NCI-H2196 (cell line): ENCODE results near the gene ENOX2.
"Not testable (repeated sequence)": the region's sequence is repeated elsewhere in the genome, so short reads cannot be mapped to it uniquely, and the experiment has no call there.

Experiments
- DNase-seq: peaks from one replicate; lab custom pipeline; 2025; ENCODE audit not compliant: unreplicated experiment; lab: John Stamatoyannopoulos, UW

Gene ENOX2

GRCh38 chrX:130828641-130829040 is 74.4 kb downstream of the ENOX2 start:
- DNase-seq, result no peak

GRCh38 chrX:130827648-130828047 is 75.4 kb downstream of the ENOX2 start:
- no peak for DNase-seq

- no peak for DNase-seq
These were observed 76.8 kb downstream of the ENOX2 start for GRCh38 chrX:130826249-130826648.

- no peak for DNase-seq
These were observed 77.5 kb downstream of the ENOX2 start for GRCh38 chrX:130825525-130825924.

- DNase-seq, result not testable (repeated sequence)
These were observed 83.6 kb downstream of the ENOX2 start for GRCh38 chrX:130819367-130819766.

GRCh38 chrX:130813932-130814331 is 89.1 kb downstream of the ENOX2 start:
- not testable (repeated sequence) for DNase-seq

- DNase-seq, result no peak
These were observed 92.4 kb downstream of the ENOX2 start for GRCh38 chrX:130810561-130810960.

- no peak for DNase-seq
These were observed 97.1 kb downstream of the ENOX2 start for GRCh38 chrX:130805903-130806302.

- no peak for DNase-seq
These were observed 99.5 kb downstream of the ENOX2 start for GRCh38 chrX:130803537-130803936.

- DNase-seq, result no peak
These were observed 101.1 kb downstream of the ENOX2 start for GRCh38 chrX:130801901-130802300.

GRCh38 chrX:130799393-130799792 is 103.6 kb downstream of the ENOX2 start:
- DNase-seq, result no peak

- no peak for DNase-seq
These were observed 109.0 kb downstream of the ENOX2 start for GRCh38 chrX:130793975-130794374.

- not testable (repeated sequence) for DNase-seq
These were observed 111.1 kb downstream of the ENOX2 start for GRCh38 chrX:130791870-130792269.

GRCh38 chrX:130789793-130790192 is 113.2 kb downstream of the ENOX2 start:
- no peak for DNase-seq

- DNase-seq, result no peak
These were observed 114.0 kb downstream of the ENOX2 start for GRCh38 chrX:130788786-130789581.

GRCh38 chrX:130786030-130786429 is 117.0 kb downstream of the ENOX2 start:
- DNase-seq, result no peak

- DNase-seq, result no peak
These were observed 124.2 kb downstream of the ENOX2 start for GRCh38 chrX:130778773-130779172.

- no peak for DNase-seq
These were observed 127.2 kb downstream of the ENOX2 start for GRCh38 chrX:130775849-130776248.

- peak; percentile 48 for DNase-seq
These were observed 130.2 kb downstream of the ENOX2 start for GRCh38 chrX:130772776-130773143.

- DNase-seq, result peak; percentile 52
These were observed 130.8 kb downstream of the ENOX2 start for GRCh38 chrX:130772105-130772775.

GRCh38 chrX:130771648-130772047 is 131.4 kb downstream of the ENOX2 start:
- no peak for DNase-seq

GRCh38 chrX:130771230-130771629 is 131.8 kb downstream of the ENOX2 start:
- no peak for DNase-seq
